Mesenteric fat pad (tissue), 1 donor: ENCODE measurements around the gene DENND5B. TPM values are rescaled to one million over a fixed set of nuclear protein-coding genes. Genes with fewer than 3 reads are reported as not detected.

Experiments
- DNase-seq: peaks from one replicate; pipeline ENCODE4 v3.0.0-alpha.2; 2020; ENCODE audit warnings: low spot score
- total RNA-seq: library from RNA; stranded (reverse); fragmentation: NEBNext Ultra II Directional; extraction: Animal tissue kit (Norgen Biotek cat#: 25700); gene quantifications from one replicate; pipeline ENCODE4 v1.2.1, GENCODE V29; 2021
- donor health status: DM: yes; HTN: yes; CAD: no.

DENND5B gene
- total RNA-seq, 1 donor from 2014 or later, result 15.4 TPM

- DNase-seq, result no peak
These were observed 250.9 kb downstream of the DENND5B start for GRCh38 chr12:31339831-31340622.

- DNase-seq, result no peak
These were observed 253.0 kb downstream of the DENND5B start for GRCh38 chr12:31337952-31338351.

Other genes with a start within 250 kb of the DENND5B start
- 3.3 TPM for gene ETFBKMT, start 68.6 kb upstream of the DENND5B start, total RNA-seq
- gene AMN1, start 137.9 kb upstream of the DENND5B start, total RNA-seq, result 8.2 TPM